ENCODE data around the gene SERINC4. TPM values are rescaled to one million over a fixed set of nuclear protein-coding genes. Genes with fewer than 3 reads are reported as not detected.

The SERINC4 gene
- total and polyA plus RNA-seq, 9 of the 15 experiments (the other 6 are each of a cell fraction or from before 2014, with no cell fraction given): 0.14 to 0.86 (median 0.18) TPM; not detected in 2

GRCh38 chr15:43826508-43827341, 26.7 kb upstream of the SERINC4 start, which contains the start of gene WDR76 (continued):
- no peak for TF ChIP-seq TFAM (CRISPR knock-in tag; conservative IDR thresholded peaks at IDR 0.05)
- 0 out of 2 replicates have a peak, but pooled peaks have one; percentile 42 for TF ChIP-seq ELF2 (CRISPR knock-in tag; IDR thresholded peaks at IDR 0.05)
- TF ChIP-seq STAG1 (CRISPR knock-in tag; IDR thresholded peaks at IDR 0.05; ENCODE audit: borderline replicate concordance): no peak
- TF ChIP-seq ZSCAN29 (IDR thresholded peaks at IDR 0.05): no peak
- TF ChIP-seq NR2C2 (CRISPR knock-in tag; IDR thresholded peaks at IDR 0.05): no peak
- TF ChIP-seq NR2C2 (tag; IDR thresholded peaks at IDR 0.05): peak; percentile 41; the same call in 1 of the 2 replicates
- no peak for TF ChIP-seq ATF2 (CRISPR knock-in tag; IDR thresholded peaks at IDR 0.05)
- no peak for TF ChIP-seq PKNOX1 (IDR thresholded peaks at IDR 0.05)
- no peak for TF ChIP-seq GMEB1 (CRISPR knock-in tag; IDR thresholded peaks at IDR 0.05)
- no peak; the same call in 1 of the 2 replicates for TF ChIP-seq JUND (IDR thresholded peaks at IDR 0.05; ENCODE audit: borderline replicate concordance, low read depth, low read length)
- TF ChIP-seq JUND (tag; IDR thresholded peaks at IDR 0.05; ENCODE audit: borderline replicate concordance, low read depth, low read length): no peak; the same call in 2 of the 3 replicates
- peak in 1 of 2 experiments; percentile 84; a peak in 2 of 4 replicates for TF ChIP-seq FOXA3 (CRISPR knock-in tag; conservative IDR thresholded peaks at IDR 0.05 in 1 of 2, IDR thresholded peaks at IDR 0.05 in 1 of 2)
- no peak for TF ChIP-seq ZNF146 (CRISPR knock-in tag; IDR thresholded peaks at IDR 0.05; ENCODE audit: unreplicated experiment)
- no peak for TF ChIP-seq ZNF76 (CRISPR knock-in tag; IDR thresholded peaks at IDR 0.05; ENCODE audit: borderline replicate concordance)
- TF ChIP-seq MIER1 (IDR thresholded peaks at IDR 0.05; ENCODE audit: low read depth): no peak
- TF ChIP-seq UBTF (IDR thresholded peaks at IDR 0.05; ENCODE audit: borderline replicate concordance in 1 of 2, low read depth in 2 of 2, low read length in 2 of 2): no peak
- peak; percentile 65; the same call in 1 of the 2 replicates for TF ChIP-seq ZBTB7A (IDR thresholded peaks at IDR 0.05; ENCODE audit: borderline replicate concordance, control insufficient read depth, low read depth, low read length)
- no peak for TF ChIP-seq STAT5B (CRISPR knock-in tag; IDR thresholded peaks at IDR 0.05)
- no peak for TF ChIP-seq DNMT1 (IDR thresholded peaks at IDR 0.05)
- no peak for TF ChIP-seq ZNF408 (CRISPR knock-in tag; IDR thresholded peaks at IDR 0.05; ENCODE audit: low read depth)
